WTC11 (cell line): ENCODE results near the gene PCSK5.

Experiments used
- CREB1 ChIP-seq: sonication (generic); formaldehyde crosslinking; IDR thresholded peaks from 2 replicates; pipeline ENCODE4 v1.8.0; 2023; ENCODE audit warnings: mild to moderate bottlenecking, missing genetic modification reagents
- FOXP1 ChIP-seq: sonication (generic); formaldehyde crosslinking; IDR thresholded peaks from 2 replicates; pipeline ENCODE4 v1.8.0; 2022; ENCODE audit warnings: missing genetic modification reagents, mild to moderate bottlenecking, moderate library complexity, borderline replicate concordance
- TF ChIP-seq, protein P1 (sequence below): fragments of 200-600 bp; IDR thresholded peaks from 2 replicates; pipeline ENCODE4 v1.8.0; 2022; ENCODE audit warnings: antibody characterized with exemption

DNA sequence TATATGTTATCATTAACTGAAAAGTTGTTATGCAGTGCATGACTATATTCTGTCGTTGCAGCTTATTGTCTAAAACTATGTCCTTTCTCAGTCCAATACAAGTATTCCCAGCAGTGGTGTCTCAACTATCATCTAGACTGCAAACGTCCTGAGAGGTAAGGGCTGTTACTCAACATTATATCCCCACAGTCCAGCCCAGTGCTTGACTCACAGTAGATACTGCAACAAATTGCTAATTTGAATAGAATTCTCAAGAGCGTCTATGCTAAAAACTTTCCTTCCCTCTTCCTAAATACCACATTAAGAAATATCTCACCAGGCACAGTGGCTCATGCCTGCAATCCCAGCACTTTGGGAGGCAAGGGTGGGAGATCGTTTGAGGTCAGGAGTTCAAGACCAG is 37.7 kb upstream of the PCSK5 start:
- TF ChIP-seq FOXP1 (CRISPR knock-in tag) (no peak), CREB1 (CRISPR knock-in tag) (no peak)
- TF ChIP-seq, protein P1, sequence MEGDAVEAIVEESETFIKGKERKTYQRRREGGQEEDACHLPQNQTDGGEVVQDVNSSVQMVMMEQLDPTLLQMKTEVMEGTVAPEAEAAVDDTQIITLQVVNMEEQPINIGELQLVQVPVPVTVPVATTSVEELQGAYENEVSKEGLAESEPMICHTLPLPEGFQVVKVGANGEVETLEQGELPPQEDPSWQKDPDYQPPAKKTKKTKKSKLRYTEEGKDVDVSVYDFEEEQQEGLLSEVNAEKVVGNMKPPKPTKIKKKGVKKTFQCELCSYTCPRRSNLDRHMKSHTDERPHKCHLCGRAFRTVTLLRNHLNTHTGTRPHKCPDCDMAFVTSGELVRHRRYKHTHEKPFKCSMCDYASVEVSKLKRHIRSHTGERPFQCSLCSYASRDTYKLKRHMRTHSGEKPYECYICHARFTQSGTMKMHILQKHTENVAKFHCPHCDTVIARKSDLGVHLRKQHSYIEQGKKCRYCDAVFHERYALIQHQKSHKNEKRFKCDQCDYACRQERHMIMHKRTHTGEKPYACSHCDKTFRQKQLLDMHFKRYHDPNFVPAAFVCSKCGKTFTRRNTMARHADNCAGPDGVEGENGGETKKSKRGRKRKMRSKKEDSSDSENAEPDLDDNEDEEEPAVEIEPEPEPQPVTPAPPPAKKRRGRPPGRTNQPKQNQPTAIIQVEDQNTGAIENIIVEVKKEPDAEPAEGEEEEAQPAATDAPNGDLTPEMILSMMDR, result no peak
